ENCODE data around the gene TMEM30B. TPM values are rescaled to one million over a fixed set of nuclear protein-coding genes. Genes with fewer than 3 reads are reported as not detected.

Gene TMEM30B
- total and polyA plus RNA-seq, 10 of the 15 experiments (the other 5 are each of a cell fraction or from before 2014, with no cell fraction given), result 0.10 TPM; not detected in 9

DNA sequence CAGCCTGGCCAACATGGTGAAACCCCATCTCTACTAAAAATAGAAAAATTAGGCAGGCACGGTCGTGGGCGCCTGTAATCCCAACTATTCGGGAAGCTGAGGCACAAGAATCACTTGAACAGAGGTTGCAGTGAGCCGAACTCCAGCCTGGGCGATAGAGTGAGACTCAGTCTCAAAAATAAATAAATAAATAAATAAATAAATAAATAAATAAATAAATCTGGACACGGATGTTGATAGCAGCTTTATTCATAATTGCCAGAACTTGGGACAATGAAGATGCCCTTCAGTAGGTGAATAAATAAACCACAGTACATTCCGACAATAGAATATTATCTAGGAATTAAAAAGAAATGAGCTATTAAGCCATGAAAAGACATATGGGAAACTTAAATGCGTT, 31.1 kb downstream of the TMEM30B start (continued):
- no peak for TF ChIP-seq MEF2A (IDR thresholded peaks at IDR 0.05; ENCODE audit: insufficient read depth, low read depth, low read length)
- TF ChIP-seq STAT1 (conservative IDR thresholded peaks at IDR 0.05), result no peak
- TF ChIP-seq NFXL1 (IDR thresholded peaks at IDR 0.05; ENCODE audit: borderline replicate concordance), result no peak
- TF ChIP-seq POLR2A (IDR thresholded peaks at IDR 0.05; ENCODE audit: low read depth, low read length), result no peak

DNA sequence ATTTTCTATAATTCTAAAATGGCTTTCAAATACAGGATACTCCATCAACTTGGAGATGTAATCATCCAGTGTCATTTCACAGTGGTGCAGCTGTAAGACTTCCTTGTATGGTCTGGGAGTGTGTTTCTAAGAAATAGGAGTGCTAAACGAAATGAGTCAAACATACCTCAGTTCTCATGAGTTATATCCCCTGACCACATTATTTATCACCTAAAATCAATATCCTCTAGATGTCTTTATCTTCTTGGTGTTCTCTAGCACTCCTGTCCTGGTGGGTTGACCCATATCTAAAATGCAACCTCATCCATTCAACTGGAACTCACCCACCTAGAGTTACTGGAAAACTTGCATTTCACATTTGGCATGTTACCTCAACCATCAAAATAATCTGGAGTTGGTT, 33.2 kb downstream of the TMEM30B start:
- CTCF ChIA-PET, result interaction anchor here (1.2 to 1.4 kb wide), 2 partner anchors 18 to 35 kb away, joined by 3 read pairs; no protein-coding TSS in a partner anchor
- TF ChIP-seq CREB1 (IDR thresholded peaks at IDR 0.05; ENCODE audit: low read depth), result no peak
- TF ChIP-seq EGR1 (IDR thresholded peaks at IDR 0.05; ENCODE audit: borderline replicate concordance in 1 of 2, low read depth in 2 of 2, low read length in 2 of 2), result no peak
- no peak for TF ChIP-seq BCL11A (IDR thresholded peaks at IDR 0.05; ENCODE audit: low read depth, low read length)
- TF ChIP-seq IKZF2 (IDR thresholded peaks at IDR 0.05), result no peak
- TF ChIP-seq PAX5 (IDR thresholded peaks at IDR 0.05; ENCODE audit: borderline replicate concordance, low read depth, low read length), result no peak
- TF ChIP-seq RFX5 (IDR thresholded peaks at IDR 0.05; ENCODE audit: low read depth, low read length), result no peak
- TF ChIP-seq SREBF2 (IDR thresholded peaks at IDR 0.05; ENCODE audit: low read length), result no peak
- TF ChIP-seq, protein P1, sequence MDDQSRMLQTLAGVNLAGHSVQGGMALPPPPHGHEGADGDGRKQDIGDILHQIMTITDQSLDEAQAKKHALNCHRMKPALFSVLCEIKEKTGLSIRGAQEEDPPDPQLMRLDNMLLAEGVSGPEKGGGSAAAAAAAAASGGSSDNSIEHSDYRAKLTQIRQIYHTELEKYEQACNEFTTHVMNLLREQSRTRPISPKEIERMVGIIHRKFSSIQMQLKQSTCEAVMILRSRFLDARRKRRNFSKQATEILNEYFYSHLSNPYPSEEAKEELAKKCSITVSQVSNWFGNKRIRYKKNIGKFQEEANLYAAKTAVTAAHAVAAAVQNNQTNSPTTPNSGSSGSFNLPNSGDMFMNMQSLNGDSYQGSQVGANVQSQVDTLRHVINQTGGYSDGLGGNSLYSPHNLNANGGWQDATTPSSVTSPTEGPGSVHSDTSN (IDR thresholded peaks at IDR 0.05; ENCODE audit: insufficient replicate concordance, low read depth, low read length), result no peak
- TF ChIP-seq SIN3A (IDR thresholded peaks at IDR 0.05; ENCODE audit: low read depth, low read length), result no peak
- TF ChIP-seq, protein P2, sequence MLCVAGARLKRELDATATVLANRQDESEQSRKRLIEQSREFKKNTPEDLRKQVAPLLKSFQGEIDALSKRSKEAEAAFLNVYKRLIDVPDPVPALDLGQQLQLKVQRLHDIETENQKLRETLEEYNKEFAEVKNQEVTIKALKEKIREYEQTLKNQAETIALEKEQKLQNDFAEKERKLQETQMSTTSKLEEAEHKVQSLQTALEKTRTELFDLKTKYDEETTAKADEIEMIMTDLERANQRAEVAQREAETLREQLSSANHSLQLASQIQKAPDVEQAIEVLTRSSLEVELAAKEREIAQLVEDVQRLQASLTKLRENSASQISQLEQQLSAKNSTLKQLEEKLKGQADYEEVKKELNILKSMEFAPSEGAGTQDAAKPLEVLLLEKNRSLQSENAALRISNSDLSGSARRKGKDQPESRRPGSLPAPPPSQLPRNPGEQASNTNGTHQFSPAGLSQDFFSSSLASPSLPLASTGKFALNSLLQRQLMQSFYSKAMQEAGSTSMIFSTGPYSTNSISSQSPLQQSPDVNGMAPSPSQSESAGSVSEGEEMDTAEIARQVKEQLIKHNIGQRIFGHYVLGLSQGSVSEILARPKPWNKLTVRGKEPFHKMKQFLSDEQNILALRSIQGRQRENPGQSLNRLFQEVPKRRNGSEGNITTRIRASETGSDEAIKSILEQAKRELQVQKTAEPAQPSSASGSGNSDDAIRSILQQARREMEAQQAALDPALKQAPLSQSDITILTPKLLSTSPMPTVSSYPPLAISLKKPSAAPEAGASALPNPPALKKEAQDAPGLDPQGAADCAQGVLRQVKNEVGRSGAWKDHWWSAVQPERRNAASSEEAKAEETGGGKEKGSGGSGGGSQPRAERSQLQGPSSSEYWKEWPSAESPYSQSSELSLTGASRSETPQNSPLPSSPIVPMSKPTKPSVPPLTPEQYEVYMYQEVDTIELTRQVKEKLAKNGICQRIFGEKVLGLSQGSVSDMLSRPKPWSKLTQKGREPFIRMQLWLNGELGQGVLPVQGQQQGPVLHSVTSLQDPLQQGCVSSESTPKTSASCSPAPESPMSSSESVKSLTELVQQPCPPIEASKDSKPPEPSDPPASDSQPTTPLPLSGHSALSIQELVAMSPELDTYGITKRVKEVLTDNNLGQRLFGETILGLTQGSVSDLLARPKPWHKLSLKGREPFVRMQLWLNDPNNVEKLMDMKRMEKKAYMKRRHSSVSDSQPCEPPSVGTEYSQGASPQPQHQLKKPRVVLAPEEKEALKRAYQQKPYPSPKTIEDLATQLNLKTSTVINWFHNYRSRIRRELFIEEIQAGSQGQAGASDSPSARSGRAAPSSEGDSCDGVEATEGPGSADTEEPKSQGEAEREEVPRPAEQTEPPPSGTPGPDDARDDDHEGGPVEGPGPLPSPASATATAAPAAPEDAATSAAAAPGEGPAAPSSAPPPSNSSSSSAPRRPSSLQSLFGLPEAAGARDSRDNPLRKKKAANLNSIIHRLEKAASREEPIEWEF (IDR thresholded peaks at IDR 0.05; ENCODE audit: insufficient replicate concordance, low read depth, low read length), result no peak

More for the DNA sequence above, 33.2 kb downstream of the TMEM30B start:
- BruUV-seq (replicated peaks), result no TSS peak
- no peak for ATAC-seq
- intact Hi-C loops (cut with micrococcal nuclease; ENCODE audit: unreplicated experiment), result no loop called here
- FAIRE-seq, result no peak
- no peak for DNase-seq (ENCODE audit: low read depth, low spot score)
- no peaks in the 10 kb centered on the region for H3K36me3 ChIP-seq (ENCODE audit: control insufficient read depth in 2 of 2, insufficient read depth in 2 of 2, low read length in 1 of 2)
- in situ Hi-C loops (cut with MboI), result no loop called here
- H3K4me2 ChIP-seq (ENCODE audit: control insufficient read depth, insufficient read depth), result no peak overlapping the region
- SMC1A ChIA-PET (ENCODE audit: uncharacterized antibody, unreplicated experiment), result interaction anchor here (1.0 kb wide), 1 partner anchor 25 kb away, joined by 4 read pairs; no protein-coding TSS in a partner anchor
- RAD21 ChIA-PET (ENCODE audit: unreplicated experiment), result no interaction called here
- no peaks in the 10 kb centered on the region for H3K4me1 ChIP-seq (ENCODE audit: control insufficient read depth, insufficient read depth, low read length)
- no peak overlapping the region for H3K27ac ChIP-seq (ENCODE audit: control insufficient read depth, insufficient read depth)
- H3K4me3 ChIP-seq, result no peak overlapping the region
- H2AFZ ChIP-seq (ENCODE audit: control insufficient read depth, low read depth, low read length), result no peak overlapping the region
- H3K9ac ChIP-seq (ENCODE audit: control insufficient read depth, insufficient read depth, low read length), result no peak overlapping the region
- POLR2A ChIA-PET, result no interaction called here
- H4K20me1 ChIP-seq (ENCODE audit: control insufficient read depth, insufficient read depth), result no peaks in the 10 kb centered on the region
- H3K9me3 ChIP-seq (replicated peaks; ENCODE audit: control insufficient read depth, insufficient read depth, low read length), result no peaks in the 10 kb centered on the region
- no peaks in the 10 kb centered on the region for H3K79me2 ChIP-seq (ENCODE audit: control insufficient read depth, insufficient read depth, low read length)
- H3K27me3 ChIP-seq (replicated peaks in 1 of 2; ENCODE audit: control insufficient read depth in 2 of 2, insufficient read depth in 2 of 2, low read length in 1 of 2), result no peaks in the 10 kb centered on the region
- 7% methylated on average over 1 of the region's 1 CpG for WGBS (ENCODE audit: insufficient coverage, insufficient replicate concordance, low lambda C conversion rate, missing lambda C conversion rate)
